PC-3 (cell line): ENCODE data around the gene GLRX.

Experiments
- EZH2phosphoT487 ChIP-seq: fragments of 300-600 bp; sonication (generic); IDR thresholded peaks from 2 replicates; pipeline ENCODE4 v1.6.1; 2018; ENCODE audit warnings: mild to moderate bottlenecking, antibody characterized with exemption, low read length, borderline replicate concordance
- TF ChIP-seq, protein P1 (sequence below): fragments of 300-600 bp; sonication (generic); conservative IDR thresholded peaks from 2 replicates; pipeline ENCODE4 v1.5.1; 2017; ENCODE audit warnings: antibody characterized with exemption, low read depth, mild to moderate bottlenecking, low read length

DNA sequence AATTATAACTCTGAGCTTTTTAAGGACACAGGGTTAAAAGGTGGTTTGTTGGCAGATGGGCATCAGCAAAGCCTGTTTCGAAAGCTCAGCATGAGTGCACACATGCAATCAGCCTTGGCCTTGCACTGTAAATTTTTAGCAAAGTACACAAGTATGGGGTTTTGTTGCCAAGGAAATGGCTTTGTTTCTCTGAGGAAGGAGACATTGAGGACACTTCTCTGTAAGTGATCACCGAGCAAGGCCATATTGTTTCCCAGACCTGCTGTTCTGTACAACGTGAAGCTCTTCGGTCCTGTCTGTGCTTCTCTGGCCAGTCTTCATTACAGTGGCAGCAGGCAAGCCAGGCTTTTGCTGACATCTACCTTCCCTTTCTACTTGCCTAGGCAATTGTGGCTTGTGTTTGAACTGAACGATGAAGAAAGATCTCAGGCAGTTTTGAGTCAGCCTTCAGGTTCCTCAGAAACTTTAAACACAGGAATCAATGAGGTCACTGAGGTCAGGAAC, 27.9 kb upstream of the GLRX start:
- TF ChIP-seq, protein P1, sequence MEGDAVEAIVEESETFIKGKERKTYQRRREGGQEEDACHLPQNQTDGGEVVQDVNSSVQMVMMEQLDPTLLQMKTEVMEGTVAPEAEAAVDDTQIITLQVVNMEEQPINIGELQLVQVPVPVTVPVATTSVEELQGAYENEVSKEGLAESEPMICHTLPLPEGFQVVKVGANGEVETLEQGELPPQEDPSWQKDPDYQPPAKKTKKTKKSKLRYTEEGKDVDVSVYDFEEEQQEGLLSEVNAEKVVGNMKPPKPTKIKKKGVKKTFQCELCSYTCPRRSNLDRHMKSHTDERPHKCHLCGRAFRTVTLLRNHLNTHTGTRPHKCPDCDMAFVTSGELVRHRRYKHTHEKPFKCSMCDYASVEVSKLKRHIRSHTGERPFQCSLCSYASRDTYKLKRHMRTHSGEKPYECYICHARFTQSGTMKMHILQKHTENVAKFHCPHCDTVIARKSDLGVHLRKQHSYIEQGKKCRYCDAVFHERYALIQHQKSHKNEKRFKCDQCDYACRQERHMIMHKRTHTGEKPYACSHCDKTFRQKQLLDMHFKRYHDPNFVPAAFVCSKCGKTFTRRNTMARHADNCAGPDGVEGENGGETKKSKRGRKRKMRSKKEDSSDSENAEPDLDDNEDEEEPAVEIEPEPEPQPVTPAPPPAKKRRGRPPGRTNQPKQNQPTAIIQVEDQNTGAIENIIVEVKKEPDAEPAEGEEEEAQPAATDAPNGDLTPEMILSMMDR: no peak
- no peak for TF ChIP-seq EZH2phosphoT487
